SKM-1 (cell line): ENCODE measurements around the gene ALG1.
"Not testable (repeated sequence)": the region's sequence is repeated elsewhere in the genome, so short reads cannot be mapped to it uniquely, and the experiment has no call there.

Experiments
- DNase-seq: peaks from one replicate; lab custom pipeline; 2025; ENCODE audit not compliant: unreplicated experiment; lab: John Stamatoyannopoulos, UW

ALG1 gene

DNA sequence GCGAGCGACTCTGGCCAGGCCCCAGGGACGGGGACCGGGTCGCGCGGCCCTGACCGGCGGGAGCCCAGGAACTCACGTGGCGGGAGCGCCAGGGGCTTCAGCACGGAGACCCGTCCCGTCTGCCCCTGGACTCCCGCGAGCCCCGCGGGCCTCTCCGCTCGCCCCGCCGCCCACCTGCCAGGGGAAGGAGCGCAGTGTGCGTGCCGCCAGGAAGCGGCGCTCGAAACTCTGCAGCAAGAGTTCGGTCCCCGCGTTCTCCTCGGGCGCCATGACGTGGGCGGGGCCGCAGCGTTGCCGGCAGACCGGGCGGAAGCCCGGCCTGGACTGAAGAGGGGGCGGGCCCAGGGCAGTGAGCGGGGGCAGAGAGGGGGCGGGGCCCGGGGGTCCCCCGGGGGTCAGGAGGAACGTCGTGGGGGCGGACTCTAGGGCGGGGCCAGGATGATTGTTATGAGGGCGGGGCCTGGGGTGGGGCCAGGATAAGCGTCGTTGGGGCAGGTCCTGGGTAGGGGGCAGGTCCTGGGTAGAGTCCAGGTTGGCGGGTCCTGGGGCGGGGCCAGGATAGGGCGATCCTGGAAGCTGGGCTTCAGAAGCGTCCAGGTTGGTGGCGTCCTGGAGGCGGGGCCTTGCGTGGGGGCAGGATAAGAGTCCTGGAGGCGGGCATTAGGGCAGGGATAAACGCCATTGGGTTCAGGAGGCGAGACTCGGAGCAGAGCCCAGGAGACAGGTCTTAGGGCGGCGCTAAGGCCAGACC is 26.0 kb downstream of the ALG1 start, which contains the start of gene EEF2KMT:
TSS of gene EEF2KMT (minus strand) at position 326 of the 751 bp plus-strand sequence. CDS start at position 270, 56 bp downstream.
- peak; percentile 95 for DNase-seq

DNA sequence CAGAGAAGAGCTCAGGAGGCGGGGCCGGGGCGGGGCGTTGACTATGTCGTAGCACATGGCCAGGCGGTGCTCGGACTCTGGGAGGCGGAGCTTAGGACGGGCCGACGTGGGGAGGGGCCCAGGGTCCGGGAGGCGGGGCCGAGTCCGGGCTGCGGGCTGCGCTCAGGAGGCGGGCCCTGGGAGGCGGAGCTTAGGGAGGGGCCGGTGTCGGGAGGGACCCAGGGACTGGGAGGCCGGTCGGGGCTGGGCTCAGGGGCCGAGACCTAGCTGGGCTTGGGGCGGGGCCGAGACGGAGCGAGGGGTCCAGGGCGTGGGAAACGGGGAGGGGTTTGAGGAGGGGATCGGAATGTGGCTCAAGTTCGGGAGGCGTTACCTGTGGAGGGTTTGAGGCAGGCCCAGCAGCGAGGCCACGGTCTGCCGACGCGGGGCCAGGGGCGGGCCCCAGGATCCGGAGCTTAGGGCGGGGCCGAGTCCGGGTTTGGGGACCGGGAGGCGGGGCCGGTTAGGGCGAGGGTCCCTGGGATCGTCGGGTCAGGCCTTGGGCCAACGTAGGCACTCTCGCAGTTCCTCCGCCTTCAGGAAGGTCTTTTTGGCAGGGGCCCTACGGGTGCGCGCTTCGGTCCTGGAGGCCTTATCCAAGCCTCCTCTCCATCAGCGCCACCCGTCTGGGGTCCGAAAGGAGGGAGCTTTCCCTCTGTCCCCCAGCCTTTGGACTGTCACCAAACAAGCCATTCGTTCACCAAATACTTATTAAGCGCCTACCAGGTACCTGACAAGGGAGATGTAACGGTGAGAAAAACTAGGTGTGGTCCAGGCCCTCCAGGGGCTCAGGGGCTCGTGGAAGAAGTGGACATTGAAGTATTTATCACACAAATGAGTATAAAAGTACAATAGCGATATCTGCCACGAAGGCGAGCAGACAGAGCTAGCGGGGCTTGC is 26.8 kb downstream of the ALG1 start:
- not testable (repeated sequence) for DNase-seq

DNA sequence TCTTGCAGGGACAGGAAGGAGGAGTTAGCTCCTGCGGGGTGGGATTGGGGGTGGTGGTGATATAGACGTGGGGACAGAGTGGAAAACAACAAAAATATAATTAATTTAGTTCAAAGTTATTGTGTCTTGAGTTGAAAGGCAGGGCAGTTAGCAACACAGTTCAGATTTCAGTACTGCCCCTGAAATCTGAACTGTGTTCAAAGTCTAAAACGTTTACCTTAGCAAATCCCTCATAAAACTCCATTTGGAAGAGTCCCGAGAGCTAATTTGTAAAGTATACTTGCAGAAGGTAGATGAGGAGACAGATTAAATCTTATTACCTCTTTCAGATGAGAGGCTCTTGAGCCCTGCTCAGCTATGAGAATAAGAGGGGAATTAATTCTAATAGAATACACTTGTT is 27.5 kb downstream of the ALG1 start:
- not testable (repeated sequence) for DNase-seq

DNA sequence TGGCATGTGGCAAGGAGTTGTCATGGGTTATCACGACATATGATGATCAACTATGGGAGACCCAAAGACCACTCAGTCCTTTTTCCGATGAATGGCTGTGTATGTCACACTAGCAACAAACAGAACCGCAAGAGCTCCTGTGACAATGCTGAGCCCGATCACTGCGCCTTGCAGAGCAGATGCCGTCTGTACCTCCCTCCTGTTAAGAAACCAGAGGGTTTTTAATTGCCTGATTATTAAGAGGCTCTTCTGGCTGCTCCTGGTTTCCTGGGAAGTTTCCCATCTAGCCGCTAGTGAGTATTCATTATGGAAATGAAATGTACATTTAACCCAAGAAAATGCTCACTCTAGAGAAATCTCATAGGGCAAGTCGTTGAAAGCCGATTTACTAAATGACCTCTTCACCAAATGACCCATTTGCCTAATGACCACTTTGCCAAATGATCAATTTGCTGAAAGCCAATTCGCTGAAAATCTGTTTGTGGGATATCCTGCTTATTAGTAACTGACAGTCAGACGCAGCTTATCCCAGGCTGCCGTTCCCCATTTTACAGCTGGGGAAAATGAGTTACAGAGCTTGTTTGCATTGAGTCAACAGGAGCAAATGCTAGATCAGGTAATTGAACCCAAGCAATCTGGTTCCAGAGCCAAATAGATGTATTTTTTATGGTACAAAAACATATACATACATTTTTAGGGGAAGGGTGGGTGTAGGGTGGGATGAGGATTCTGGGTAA is 31.8 kb downstream of the ALG1 start:
- DNase-seq, result not testable (repeated sequence)

DNA sequence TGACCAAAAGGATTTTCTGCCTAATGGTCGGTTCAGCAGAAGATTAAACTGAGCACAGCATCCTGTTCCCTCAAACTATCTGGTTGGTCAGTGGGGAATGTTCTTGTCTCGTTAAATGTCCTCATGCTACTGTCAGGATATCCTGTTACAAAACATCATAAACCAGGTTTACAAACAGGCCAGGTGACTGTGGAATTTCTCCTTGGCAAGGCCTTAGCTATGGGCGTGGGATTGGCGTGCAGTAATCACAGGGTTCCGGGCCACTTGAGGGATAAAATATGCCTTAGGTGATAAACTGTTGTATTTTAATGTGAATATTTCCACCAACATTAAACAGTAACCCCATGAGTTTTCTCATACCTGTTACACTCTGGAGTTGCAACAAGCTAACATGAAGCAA is 33.4 kb downstream of the ALG1 start:
- not testable (repeated sequence) for DNase-seq

DNA sequence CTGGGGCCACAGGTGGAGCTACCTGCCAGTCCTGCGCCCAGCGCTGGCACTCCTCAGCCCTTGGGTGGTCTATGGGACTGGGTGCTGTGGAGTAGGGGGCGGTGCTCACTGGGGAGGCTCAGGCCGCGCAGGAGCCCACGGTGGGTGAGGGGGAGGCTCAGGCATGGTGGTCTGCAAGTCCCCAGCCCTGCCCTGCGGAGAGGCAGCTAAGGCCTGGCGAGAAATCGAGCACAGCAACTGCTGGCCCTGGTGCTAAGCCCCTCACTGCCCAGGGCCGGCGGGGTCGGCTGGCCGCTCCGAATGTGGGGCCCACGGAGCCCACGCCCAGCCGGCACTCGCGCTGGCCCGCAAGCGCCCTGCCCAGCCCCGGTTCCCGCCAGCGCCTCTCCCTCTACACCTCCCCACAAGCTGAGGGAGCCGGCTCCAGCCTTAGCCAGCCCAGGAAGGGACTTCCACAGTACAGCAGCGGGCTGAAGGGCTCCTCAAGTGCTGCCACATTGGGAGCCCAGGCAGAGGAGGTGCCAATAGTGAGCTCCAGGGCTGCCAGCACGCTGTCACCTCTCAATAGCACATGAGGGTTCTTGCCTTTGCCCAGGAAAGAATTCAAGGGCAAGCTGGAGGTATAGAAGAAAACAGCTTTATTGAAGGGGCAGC is 37.0 kb downstream of the ALG1 start:
- no peak for DNase-seq

DNA sequence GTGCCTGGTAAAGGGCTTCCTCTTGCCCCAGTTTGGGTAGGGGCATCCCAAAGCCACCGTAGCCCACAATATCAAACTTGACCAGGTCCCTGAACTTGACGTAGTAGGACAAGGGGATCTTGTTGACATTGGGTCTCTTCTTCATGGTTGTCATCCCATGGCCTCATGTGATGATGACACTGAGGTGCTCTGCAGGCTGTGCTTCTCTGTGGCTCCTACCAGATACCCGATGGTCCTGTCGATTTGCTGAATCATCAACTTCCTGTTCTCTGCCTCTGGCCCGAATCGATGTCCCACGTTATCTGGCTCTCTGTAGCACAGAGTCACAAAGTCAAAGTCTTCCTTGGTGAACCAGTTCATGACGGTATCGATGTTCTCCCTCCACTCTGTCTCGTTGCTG is 39.3 kb downstream of the ALG1 start:
- DNase-seq, result not testable (repeated sequence)

DNA sequence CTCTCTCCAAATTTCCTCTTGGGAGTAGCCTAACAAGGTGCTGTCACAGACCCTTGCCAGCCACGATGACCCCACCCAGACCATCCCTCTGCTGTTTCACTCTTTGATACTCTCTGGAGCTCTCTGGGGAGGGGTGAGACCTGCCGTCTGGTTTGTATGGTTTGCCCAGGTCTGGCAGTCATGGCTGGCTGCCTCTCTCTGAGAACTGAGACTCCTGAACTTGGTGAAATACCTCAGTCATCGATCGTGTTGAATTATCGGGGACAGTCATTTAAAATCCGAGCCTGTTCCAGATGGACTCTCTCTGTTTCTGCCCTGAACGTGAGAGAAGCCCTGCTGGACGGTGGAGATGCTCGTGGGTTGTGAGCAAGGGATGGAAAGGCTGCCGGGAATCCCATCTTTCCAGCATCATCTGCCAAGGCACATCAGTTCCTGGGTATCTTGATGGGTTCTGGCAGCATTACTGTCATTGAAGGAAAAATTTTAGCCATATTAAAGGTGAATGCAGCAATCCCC is 45.2 kb downstream of the ALG1 start:
- not testable (repeated sequence) for DNase-seq

DNA sequence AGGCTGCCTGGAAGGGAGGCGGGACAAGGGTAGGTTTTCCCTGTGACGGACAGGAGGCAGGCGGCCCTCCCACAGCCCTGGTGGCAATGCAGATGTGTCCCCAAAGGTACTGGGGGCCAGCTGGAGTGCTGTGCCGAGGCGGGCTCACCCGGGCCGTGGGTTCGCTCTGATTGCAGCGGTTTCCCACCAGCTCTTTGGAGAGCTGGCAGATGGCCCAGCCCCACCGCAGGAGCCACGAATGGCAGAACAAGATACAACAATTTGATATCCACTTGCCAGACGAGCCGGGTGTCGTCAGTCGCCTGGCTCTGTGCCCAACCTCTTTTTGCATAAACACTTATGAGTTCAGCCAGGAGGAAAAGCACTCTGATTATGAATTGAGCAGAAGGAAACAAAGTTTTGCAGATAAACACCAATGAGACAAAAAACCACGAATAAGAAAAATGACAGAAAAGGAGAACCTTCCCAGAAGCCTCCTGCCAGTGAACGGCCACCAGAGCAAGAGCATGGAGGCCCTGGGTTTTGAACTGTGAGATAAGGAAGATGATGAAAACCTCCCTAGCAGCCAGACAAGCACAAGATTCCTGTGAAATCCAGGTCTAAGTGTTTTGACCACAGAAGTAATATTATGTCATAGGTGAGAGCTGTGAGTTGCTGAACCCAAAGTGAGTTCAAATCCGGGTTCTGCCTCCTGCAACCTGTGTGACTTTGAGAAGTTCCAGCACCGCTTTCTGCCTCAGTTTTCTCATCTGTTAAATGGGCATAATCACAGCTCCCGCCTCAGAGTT is 45.9 kb downstream of the ALG1 start:
- not testable (repeated sequence) for DNase-seq

DNA sequence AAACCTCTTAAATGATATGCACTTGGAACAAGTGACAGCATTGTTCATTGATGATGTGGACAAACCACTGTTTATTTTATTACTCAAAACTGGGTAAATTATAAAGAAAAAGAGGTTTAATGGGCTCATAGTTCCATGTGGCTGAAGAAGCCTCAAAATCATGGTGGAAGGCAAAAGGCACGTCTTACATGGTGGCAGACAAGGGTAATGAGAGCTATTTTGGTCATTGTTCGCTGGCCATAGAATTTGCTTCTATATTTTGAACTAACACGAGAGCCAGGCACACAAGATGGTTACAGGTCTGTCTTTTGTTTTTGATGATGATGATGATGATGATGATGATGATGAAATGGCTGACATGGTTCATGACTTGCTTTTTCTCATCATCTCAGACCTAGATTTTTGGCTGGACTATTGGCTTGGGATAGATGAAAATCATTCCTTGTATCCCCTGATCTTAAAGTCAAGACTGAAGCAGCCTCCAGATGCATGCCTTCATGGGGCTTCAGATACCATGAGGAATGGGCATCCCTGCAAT is 59.9 kb downstream of the ALG1 start:
- DNase-seq, result not testable (repeated sequence)

DNA sequence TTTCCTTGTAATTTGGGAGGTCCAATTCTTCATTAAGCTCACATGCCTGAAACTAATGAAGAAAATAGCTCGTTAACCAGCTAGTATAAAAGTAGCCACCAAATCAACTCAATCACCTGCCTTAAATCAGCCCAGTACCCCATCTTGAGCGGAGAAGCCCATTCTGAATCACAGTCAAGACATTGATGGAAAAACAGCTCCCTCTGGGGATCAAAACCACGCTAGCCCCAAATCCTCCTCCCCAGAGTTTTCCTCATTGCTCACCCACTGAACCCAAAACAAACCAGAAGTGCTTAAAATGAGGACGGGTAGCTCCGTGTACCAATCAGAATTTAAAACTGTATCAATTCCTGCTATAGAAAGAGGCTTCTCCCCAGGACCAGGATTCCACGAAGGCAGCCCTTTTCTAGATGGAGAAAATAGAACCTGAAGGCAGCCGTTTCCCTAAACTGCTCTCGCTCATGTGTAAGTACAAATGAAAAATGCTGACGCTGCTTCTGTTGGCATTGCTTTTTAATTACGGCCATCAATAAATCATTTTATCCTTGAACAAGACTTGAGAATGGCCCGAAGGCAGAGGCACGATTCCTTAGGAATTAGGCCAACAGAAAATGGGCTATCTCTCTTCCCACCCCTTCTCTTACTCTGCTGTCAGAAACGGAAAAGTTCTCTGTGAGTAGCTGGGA is 61.4 kb downstream of the ALG1 start:
- not testable (repeated sequence) for DNase-seq

DNA sequence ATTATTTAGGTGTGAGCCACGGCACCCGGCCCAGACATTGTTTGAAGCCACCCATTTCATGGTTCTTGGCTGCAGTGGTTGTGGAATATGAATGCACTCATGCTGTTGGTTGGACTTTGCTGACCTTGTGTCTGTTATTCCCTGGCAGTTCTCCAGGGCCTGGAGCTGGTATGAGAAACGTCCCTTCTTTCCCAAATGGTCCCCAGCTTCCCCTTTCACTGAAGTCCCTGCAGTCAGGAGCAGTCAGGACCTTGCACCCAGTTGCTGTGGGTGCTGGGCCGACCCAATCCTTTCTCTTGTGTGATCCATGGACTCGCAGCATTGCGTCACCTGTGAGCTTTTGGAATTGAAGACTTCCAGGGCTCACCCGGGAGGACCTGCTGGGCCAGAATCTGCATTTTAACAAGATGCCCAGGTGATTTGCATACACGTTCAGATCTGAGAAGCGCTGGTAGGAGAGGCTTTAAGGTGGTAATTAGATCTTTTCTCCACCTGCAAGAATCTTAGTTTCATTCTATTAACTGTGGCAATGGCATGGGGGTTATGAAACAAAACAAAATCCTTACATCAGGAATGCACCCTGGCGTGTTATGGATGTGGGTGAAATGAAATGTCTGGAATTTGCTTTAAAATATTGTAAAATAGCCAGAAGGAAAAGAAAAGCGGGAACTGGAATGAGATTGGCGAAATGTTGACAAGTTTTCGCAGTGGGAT is 63.3 kb downstream of the ALG1 start:
- not testable (repeated sequence) for DNase-seq
